Sigmoid colon (tissue), 4 donors: Measurements from ENCODE around the gene CACNA2D3.

Experiments
- CTCF ChIP-seq, 4 experiments: fragments of 450-650 bp in 3 of 4; fragments of 200-600 bp in 1 of 4; IDR thresholded peaks; one replicate each; pipeline ENCODE4 v1.5.1; 2016 to 2019; ENCODE audit warnings: antibody characterized with exemption in 4 of 4, mild to moderate bottlenecking in 3 of 4, moderate library complexity in 2 of 4
- EP300 ChIP-seq, 4 donors: sonication (generic); formaldehyde crosslinking; IDR thresholded peaks; one replicate each; pipeline ENCODE4 v1.6.1; 2017; ENCODE audit warnings: antibody characterized with exemption in 4 of 4
- POLR2A ChIP-seq, 2 donors: fragments of 450-650 bp; IDR thresholded peaks; one replicate each; pipeline ENCODE4 v1.6.1; 2016; ENCODE audit warnings: antibody characterized with exemption in 2 of 2, mild to moderate bottlenecking in 2 of 2, moderate library complexity in 2 of 2

- no peak for TF ChIP-seq CTCF (IDR thresholded peaks at IDR 0.05)
- no peak for TF ChIP-seq EP300 (IDR thresholded peaks at IDR 0.05)
- no peak for TF ChIP-seq POLR2A (IDR thresholded peaks at IDR 0.05)
Observed at GRCh38 chr3:55090746-55091145, 968.4 kb downstream of the CACNA2D3 start.
